Right atrium auricular region (tissue), 2 donors: ENCODE data around the gene WTAP. TPM values are rescaled to one million over a fixed set of nuclear protein-coding genes. Genes with fewer than 3 reads are reported as not detected.

ENCODE experiments used
- DNase-seq: peaks from one replicate; pipeline ENCODE4 v3.0.0-alpha.2; 2019; ENCODE audit warnings: low spot score
- H3K27ac ChIP-seq, 2 donors: fragments of 200-600 bp; sonication (generic); 1 replicate in 1 of 2; 2 replicates in 1 of 2; pipeline ENCODE4 v1.5.1; 2016 to 2019
- H3K27me3 ChIP-seq, 2 donors: fragments of 200-600 bp; sonication (generic); one replicate each; pipeline versions ENCODE4 v1.5.1 to v1.6.0; 2017 to 2019
- H3K36me3 ChIP-seq: fragments of 200-600 bp; sonication (generic); one replicate; pipeline ENCODE4 v1.5.1; 2016
- H3K4me1 ChIP-seq, 2 donors: fragments of 200-600 bp; sonication (generic); one replicate each; pipeline versions ENCODE4 v1.5.1 to v1.6.0; 2017 to 2019
- H3K4me3 ChIP-seq, 2 donors: fragments of 200-600 bp; sonication (generic); 1 replicate in 1 of 2; 2 replicates in 1 of 2; pipeline ENCODE4 v1.5.1; 2017 to 2019; ENCODE audit warnings: mild to moderate bottlenecking in 1 of 2, moderate library complexity in 1 of 2
- H3K9me3 ChIP-seq, 2 donors: fragments of 200-600 bp; sonication (generic); one replicate each; pipeline ENCODE4 v1.5.1; 2019
- CTCF ChIP-seq, 2 donors: fragments of 200-600 bp; sonication (generic); IDR thresholded peaks; one replicate each; pipeline ENCODE4 v1.5.1; 2019; ENCODE audit warnings: antibody characterized with exemption in 2 of 2
- total RNA-seq, 2 donors: library from RNA; depleted of rRNA; stranded (reverse); fragments of >200 nt; gene quantifications; one replicate each; pipeline ENCODE4 v1.1.0, GENCODE V29; 2016

Gene WTAP
- total RNA-seq, 2 donors from 2014 or later: 43.4 to 45.3 TPM

DNA sequence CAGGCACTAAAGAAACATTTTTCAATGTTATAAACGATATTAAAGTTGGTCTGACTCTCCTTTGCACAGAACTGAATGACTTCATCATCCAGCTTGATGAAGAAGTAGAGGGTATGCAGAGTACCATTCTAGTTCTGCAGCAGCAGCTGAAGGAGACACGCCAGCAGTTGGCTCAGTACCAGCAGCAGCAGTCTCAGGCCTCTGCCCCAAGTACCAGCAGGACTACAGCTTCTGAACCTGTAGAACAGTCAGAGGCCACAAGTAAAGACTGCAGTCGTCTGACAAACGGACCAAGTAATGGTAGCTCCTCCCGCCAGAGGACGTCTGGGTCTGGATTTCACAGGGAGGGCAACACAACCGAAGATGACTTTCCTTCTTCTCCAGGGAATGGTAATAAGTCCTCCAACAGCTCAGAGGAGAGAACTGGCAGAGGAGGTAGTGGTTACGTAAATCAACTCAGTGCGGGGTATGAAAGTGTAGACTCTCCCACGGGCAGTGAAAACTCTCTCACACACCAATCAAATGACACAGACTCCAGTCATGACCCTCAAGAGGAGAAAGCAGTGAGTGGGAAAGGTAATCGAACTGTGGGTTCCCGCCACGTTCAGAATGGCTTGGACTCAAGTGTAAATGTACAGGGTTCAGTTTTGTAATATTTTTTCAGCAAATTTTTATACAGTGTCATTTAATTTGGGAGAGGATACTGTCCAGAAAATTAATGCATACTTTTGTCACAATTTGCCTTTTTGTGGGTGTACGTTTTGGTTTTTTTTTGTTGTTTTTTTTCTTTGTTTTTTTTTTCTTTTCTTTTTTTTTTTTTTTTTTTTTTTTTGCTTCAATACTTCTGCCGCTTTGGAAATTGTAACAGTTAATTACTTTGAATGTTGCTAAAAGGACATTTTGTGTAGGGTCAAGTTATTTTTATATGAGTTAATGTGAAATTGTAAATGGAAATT is 27.9 kb downstream of the WTAP start:
- no peak for TF ChIP-seq CTCF (IDR thresholded peaks at IDR 0.05)
- H3K27me3 ChIP-seq: no peaks in the 10 kb centered on the region
- H3K9me3 ChIP-seq: no peaks in the 10 kb centered on the region
- H3K36me3 ChIP-seq: peaks cover 47% of the 10 kb centered on the region
- DNase-seq: no peak
- no peaks in the 10 kb centered on the region for H3K4me1 ChIP-seq
- no peak overlapping the region for H3K4me3 ChIP-seq
- H3K27ac ChIP-seq: no peak overlapping the region

DNA sequence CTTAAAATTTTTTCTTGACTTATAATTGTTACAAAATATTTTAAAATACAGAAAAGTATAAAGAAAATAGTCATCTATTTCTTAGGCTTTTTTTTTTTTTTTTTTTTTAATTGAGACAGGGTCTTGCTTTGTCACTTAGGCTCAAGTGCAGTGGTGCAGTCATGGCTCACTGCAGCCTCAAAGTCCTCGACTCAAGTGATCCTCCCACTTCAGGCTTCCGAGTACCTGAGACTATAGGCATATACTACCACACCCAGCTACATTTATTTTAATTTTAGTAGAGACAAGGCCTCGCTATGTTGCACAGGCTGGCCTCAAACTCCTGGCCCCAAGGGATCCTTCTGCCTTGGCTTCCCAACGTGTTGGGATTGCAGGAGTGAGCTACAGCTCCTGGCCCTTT is 29.2 kb downstream of the WTAP start:
- TF ChIP-seq CTCF (IDR thresholded peaks at IDR 0.05): no peak
- Histone ChIP-seq H3K4me3 (no peak overlapping the region), H3K27ac (no peak overlapping the region), H3K4me1 (peaks cover 0 to 10% of the 10 kb centered on the region in 2 donors), H3K9me3 (no peaks in the 10 kb centered on the region), H3K36me3 (peaks cover 43% of the 10 kb centered on the region), H3K27me3 (no peaks in the 10 kb centered on the region)
- DNase-seq: no peak

DNA sequence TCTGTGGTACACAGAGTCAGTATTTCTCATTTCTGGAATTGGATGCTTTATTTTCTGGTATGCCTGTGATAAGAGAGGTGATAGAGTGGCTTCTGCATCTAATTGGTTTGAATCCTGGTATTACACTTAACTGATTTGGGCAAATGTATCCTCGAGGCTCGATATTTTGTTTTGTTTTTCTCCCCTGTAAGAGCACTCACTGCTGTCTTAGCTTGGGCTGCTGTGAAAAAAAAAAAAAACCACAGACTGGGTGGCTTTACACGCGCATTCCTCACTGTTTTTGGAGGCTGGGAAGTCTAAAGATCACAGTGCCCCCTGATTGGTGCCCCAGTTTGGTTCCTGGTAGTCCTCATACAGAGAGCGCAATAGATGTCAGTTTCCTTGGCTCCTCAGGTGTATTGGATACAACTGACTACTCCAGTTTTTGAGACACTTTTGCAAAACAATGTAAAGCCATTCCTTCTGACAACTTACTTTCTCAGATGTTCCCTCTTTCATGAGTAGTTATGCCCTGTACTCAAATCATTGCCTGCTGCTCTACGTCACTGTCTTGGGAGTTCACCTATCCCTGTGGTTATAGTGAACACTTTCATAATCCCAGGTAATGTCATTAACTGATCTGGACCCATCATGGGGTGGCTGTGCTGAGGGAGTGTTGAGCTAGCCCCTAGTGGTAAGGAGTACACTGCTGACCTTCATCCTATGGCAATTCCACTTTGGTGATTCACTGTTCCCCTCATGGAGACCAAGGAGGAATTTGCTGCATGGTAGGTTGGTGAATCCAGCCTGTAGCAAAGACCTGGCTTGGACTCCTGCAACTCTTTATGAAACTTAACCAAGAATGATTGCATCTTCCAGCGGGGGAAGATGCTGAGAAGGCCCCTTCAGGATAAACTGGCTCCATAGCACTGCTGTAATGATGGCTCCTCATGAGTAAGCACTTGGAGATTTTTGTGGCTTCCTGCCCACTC is 31.0 kb downstream of the WTAP start:
- H3K27me3 ChIP-seq: no peaks in the 10 kb centered on the region
- H3K36me3 ChIP-seq: peaks cover 28% of the 10 kb centered on the region
- no peak for DNase-seq
- H3K27ac ChIP-seq: no peak overlapping the region
- TF ChIP-seq CTCF (IDR thresholded peaks at IDR 0.05): no peak
- no peak overlapping the region for H3K4me3 ChIP-seq
- peaks cover 0 to 18% of the 10 kb centered on the region in 2 donors for H3K4me1 ChIP-seq
- H3K9me3 ChIP-seq: no peaks in the 10 kb centered on the region

- H3K4me3 ChIP-seq: no peak overlapping the region
- DNase-seq: no peak
- no peak overlapping the region for H3K27ac ChIP-seq
- peaks cover 18% of the 10 kb centered on the region for H3K36me3 ChIP-seq
- H3K27me3 ChIP-seq: no peaks in the 10 kb centered on the region
- H3K4me1 ChIP-seq: peaks cover 0 to 18% of the 10 kb centered on the region in 2 donors
- H3K9me3 ChIP-seq: no peaks in the 10 kb centered on the region
- no peak for TF ChIP-seq CTCF (IDR thresholded peaks at IDR 0.05)
Observed at GRCh38 chr6:159759645-159760044, 32.3 kb downstream of the WTAP start.

DNA sequence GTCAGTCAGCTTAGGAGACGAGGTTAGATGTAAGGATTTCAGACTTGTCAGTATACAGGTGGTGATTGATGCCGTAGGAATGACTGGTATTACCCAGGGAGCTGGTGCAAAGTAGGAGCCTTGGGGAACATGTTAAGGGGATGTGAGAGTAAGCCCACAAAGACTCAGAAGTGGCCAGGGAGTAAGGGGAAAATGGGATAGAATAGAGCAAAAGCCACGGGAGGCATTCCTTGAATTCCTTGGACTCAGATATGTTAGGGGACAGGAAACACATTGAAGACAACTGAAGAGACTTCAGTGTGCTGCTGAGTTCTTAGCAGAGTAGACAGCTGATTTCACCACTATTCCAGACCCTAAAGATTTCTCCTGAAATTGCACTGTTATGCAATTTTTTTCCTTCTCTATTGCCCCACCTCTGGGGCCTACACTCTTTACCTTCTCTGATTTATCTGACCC is 33.3 kb downstream of the WTAP start:
- Histone ChIP-seq H3K9me3 (no peaks in the 10 kb centered on the region), H3K27me3 (no peaks in the 10 kb centered on the region), H3K27ac (peak overlapping the region; percentile 98 to 99), H3K4me3 (no peak overlapping the region), H3K36me3 (peaks cover 8% of the 10 kb centered on the region), H3K4me1 (peaks cover 0 to 18% of the 10 kb centered on the region in 2 donors)
- TF ChIP-seq CTCF (IDR thresholded peaks at IDR 0.05): no peak
- DNase-seq: no peak
